Aorta (tissue), 5 donors: Measurements from ENCODE around the gene PPP2R5E. TPM values are rescaled to one million over a fixed set of nuclear protein-coding genes. Genes with fewer than 3 reads are reported as not detected.

ENCODE experiments used
- ATAC-seq: fragments of 200-7000 bp; cut with Tn5 transposase; one replicate; pipeline ENCODE4 v1.9.1; 2022; ENCODE audit warnings: moderate library complexity; ENCODE audit not compliant: low FRiP score
- DNase-seq, 2 donors: peaks; one replicate each; pipeline ENCODE4 v3.0.0-alpha.2; 2020
- H3K27ac ChIP-seq, 2 donors: one replicate each; pipeline ENCODE4 v1.5.1; 2013; ENCODE audit warnings: low read length in 2 of 2, mild to moderate bottlenecking in 2 of 2, moderate library complexity in 2 of 2, control low read depth in 1 of 2, inconsistent platforms in 1 of 2, low read depth in 1 of 2
- H3K27me3 ChIP-seq, 2 donors: one replicate each; pipeline ENCODE4 v1.6.1; 2013; ENCODE audit warnings: control low read depth in 1 of 2, low read length in 1 of 2, mild to moderate bottlenecking in 1 of 2, moderate library complexity in 1 of 2; ENCODE audit not compliant: insufficient read depth in 2 of 2, control insufficient read depth in 1 of 2
- H3K36me3 ChIP-seq, 2 donors: one replicate each; pipeline ENCODE4 v1.6.1; 2013; ENCODE audit warnings: control low read depth in 1 of 2, low read length in 1 of 2, mild to moderate bottlenecking in 1 of 2; ENCODE audit not compliant: insufficient read depth in 2 of 2, control insufficient read depth in 1 of 2
- H3K4me1 ChIP-seq, 2 donors: one replicate each; pipeline ENCODE4 v1.6.1; 2013; ENCODE audit warnings: low read length in 2 of 2, control low read depth in 1 of 2, mild to moderate bottlenecking in 1 of 2, moderate library complexity in 1 of 2; ENCODE audit not compliant: insufficient read depth in 2 of 2, control insufficient read depth in 1 of 2
- H3K4me3 ChIP-seq, 2 donors: one replicate each; pipeline ENCODE4 v1.5.1; 2013; ENCODE audit warnings: low read length in 2 of 2, control low read depth in 1 of 2, mild to moderate bottlenecking in 1 of 2
- H3K9me3 ChIP-seq: one replicate; pipeline ENCODE4 v1.6.1; 2013; ENCODE audit warnings: mild to moderate bottlenecking, low read length; ENCODE audit not compliant: control insufficient read depth
- WGBS, 2 donors: extraction: QIAGEN DNeasy Blood & Tissue Kit; methylation state at CpG; one replicate each; pipeline ENCODE4 v1.1.7; 2013; 5-methylcytosine and 5-hydroxymethylcytosine counted together
- intact Hi-C, 2 donors: fragments of 100-400 bp; cut with DNase I; formaldehyde crosslinking; loops; one replicate each; pipeline versions ENCODE4 v1.14.2 to v1.15.0; 2022
- polyA plus RNA-seq, 2 donors: library from polyadenylated mRNA; stranded (reverse); fragments of 200-250 nt; gene quantifications; one replicate each; pipeline ENCODE4 v1.2.3, GENCODE V29; 2013
- total RNA-seq, 2 donors: library from RNA; stranded (reverse); fragmentation: NEBNext Ultra II Directional; extraction: Animal tissue kit (Norgen Biotek cat#: 25700); gene quantifications; one replicate each; pipeline ENCODE4 v1.2.1, GENCODE V29; 2021
- donor health status: healthy with polysubstance abuse.
- donor health status: Bipolar disorder and iron deficiency.
- donor health status: DM: no; HTN: no; CAD: no.
- donor health status: DM: no; HTN: no; CAD: no.
- donor health status: DM: yes; HTN: yes; CAD: no.

PPP2R5E gene
- total and polyA plus RNA-seq, 4 donors, result 11.0 to 42.1 (median 25.1) TPM

GRCh38 chr14:63357841-63358240 is 185.3 kb downstream of the PPP2R5E start:
- Histone ChIP-seq H3K27me3 (peaks cover 0 to 4% of the 10 kb centered on the region in 2 donors), H3K36me3 (no peaks in the 10 kb centered on the region), H3K9me3 (peaks cover 2% of the 10 kb centered on the region), H3K4me3 (no peak overlapping the region), H3K4me1 (no peaks in the 10 kb centered on the region), H3K27ac (no peak overlapping the region)
- intact Hi-C loops, result no loop called here
- no peak for DNase-seq
- WGBS, 2 donors, result 90 to 94% methylated on average over 7 of the region's 7 CpGs
- no peak for ATAC-seq

- no peaks in the 10 kb centered on the region for H3K4me1 ChIP-seq
- intact Hi-C loops, result no loop called here
- peaks cover 6% of the 10 kb centered on the region for H3K9me3 ChIP-seq
- no peak for DNase-seq
- H3K36me3 ChIP-seq, result no peaks in the 10 kb centered on the region
- H3K27ac ChIP-seq, result no peak overlapping the region
- no peak overlapping the region for H3K4me3 ChIP-seq
- ATAC-seq, result no peak
- WGBS, 2 donors, result 42 to 52% methylated on average over 3 of the region's 3 CpGs
- H3K27me3 ChIP-seq, result peaks cover 0 to 2% of the 10 kb centered on the region in 2 donors
Measured at GRCh38 chr14:63345826-63346225, 197.4 kb downstream of the PPP2R5E start.

GRCh38 chr14:63344336-63344735 is 198.8 kb downstream of the PPP2R5E start:
- Histone ChIP-seq H3K27ac (no peak overlapping the region), H3K27me3 (peaks cover 0 to 2% of the 10 kb centered on the region in 2 donors), H3K4me3 (no peak overlapping the region), H3K36me3 (no peaks in the 10 kb centered on the region), H3K4me1 (no peaks in the 10 kb centered on the region), H3K9me3 (peaks cover 6% of the 10 kb centered on the region)
- DNase-seq (no peak), ATAC-seq (no peak)
- WGBS, 2 donors, result 18 to 25% methylated on average over 4 of the region's 4 CpGs
- intact Hi-C loops, result no loop called here

- DNase-seq (no peak), ATAC-seq (no peak)
- peaks cover 6% of the 10 kb centered on the region for H3K9me3 ChIP-seq
- H3K36me3 ChIP-seq, result no peaks in the 10 kb centered on the region
- H3K4me3 ChIP-seq, result no peak overlapping the region
- intact Hi-C loops, result no loop called here
- H3K27me3 ChIP-seq, result peaks cover 0 to 2% of the 10 kb centered on the region in 2 donors
- H3K27ac ChIP-seq, result no peak overlapping the region
- H3K4me1 ChIP-seq, result no peaks in the 10 kb centered on the region
- WGBS, 2 donors, result 96 to 98% methylated on average over 1 of the region's 1 CpG
Measured at GRCh38 chr14:63343878-63344277, 199.3 kb downstream of the PPP2R5E start.

- H3K9me3 ChIP-seq, result peaks cover 3% of the 10 kb centered on the region
- ATAC-seq (no peak), DNase-seq (no peak)
- H3K4me3 ChIP-seq, result no peak overlapping the region
- H3K4me1 ChIP-seq, result no peaks in the 10 kb centered on the region
- H3K36me3 ChIP-seq, result no peaks in the 10 kb centered on the region
- whole genome bisulfite sequencing, 2 donors, result 59 to 62% methylated on average over 7 of the region's 7 CpGs
- intact Hi-C loops, result no loop called here
- H3K27ac ChIP-seq, result no peak overlapping the region
- H3K27me3 ChIP-seq, result no peaks in the 10 kb centered on the region
Measured at GRCh38 chr14:63342371-63342770, 200.8 kb downstream of the PPP2R5E start.

GRCh38 chr14:63328787-63329737 is 214.1 kb downstream of the PPP2R5E start:
- no peaks in the 10 kb centered on the region for H3K36me3 ChIP-seq
- no peak overlapping the region for H3K27ac ChIP-seq
- intact Hi-C loops, result no loop called here
- no peaks in the 10 kb centered on the region for H3K27me3 ChIP-seq
- DNase-seq (no peak), ATAC-seq (no peak)
- WGBS, 2 donors, result 15 to 25% methylated on average over 6 of the region's 6 CpGs
- H3K4me3 ChIP-seq, result no peak overlapping the region
- no peaks in the 10 kb centered on the region for H3K4me1 ChIP-seq
- H3K9me3 ChIP-seq, result no peaks in the 10 kb centered on the region

- H3K27ac ChIP-seq, result no peak overlapping the region
- H3K27me3 ChIP-seq, result no peaks in the 10 kb centered on the region
- ATAC-seq, result no peak
- H3K9me3 ChIP-seq, result no peaks in the 10 kb centered on the region
- no peak overlapping the region for H3K4me3 ChIP-seq
- 86 to 87% methylated on average over 5 of the region's 5 CpGs for WGBS, 2 donors
- H3K4me1 ChIP-seq, result no peaks in the 10 kb centered on the region
- intact Hi-C loops, result no loop called here
- no peak for DNase-seq
- no peaks in the 10 kb centered on the region for H3K36me3 ChIP-seq
Measured at GRCh38 chr14:63326840-63327239, 216.3 kb downstream of the PPP2R5E start.

GRCh38 chr14:63322897-63323573 is 220.1 kb downstream of the PPP2R5E start:
- H3K4me3 ChIP-seq, result no peak overlapping the region
- DNase-seq, result no peak
- H3K9me3 ChIP-seq, result no peaks in the 10 kb centered on the region
- ATAC-seq, result no peak
- 44 to 50% methylated on average over 9 of the region's 9 CpGs for WGBS, 2 donors
- no peak overlapping the region for H3K27ac ChIP-seq
- intact Hi-C loops, result no loop called here
- H3K36me3 ChIP-seq, result no peaks in the 10 kb centered on the region
- H3K27me3 ChIP-seq, result no peaks in the 10 kb centered on the region
- H3K4me1 ChIP-seq, result no peaks in the 10 kb centered on the region
